Activated T-helper 9 cell treated with anti-CD3 and anti-CD28 coated beads, Interleukin-2, amount 50 U/mL, for 16 hours (primary cell): ENCODE measurements around the gene NAPA.

Experiments
- DNase-seq: peaks from one replicate; pipeline ENCODE4 v3.0.0-alpha.2; 2020; ENCODE audit warnings: low read depth

The NAPA gene

DNA sequence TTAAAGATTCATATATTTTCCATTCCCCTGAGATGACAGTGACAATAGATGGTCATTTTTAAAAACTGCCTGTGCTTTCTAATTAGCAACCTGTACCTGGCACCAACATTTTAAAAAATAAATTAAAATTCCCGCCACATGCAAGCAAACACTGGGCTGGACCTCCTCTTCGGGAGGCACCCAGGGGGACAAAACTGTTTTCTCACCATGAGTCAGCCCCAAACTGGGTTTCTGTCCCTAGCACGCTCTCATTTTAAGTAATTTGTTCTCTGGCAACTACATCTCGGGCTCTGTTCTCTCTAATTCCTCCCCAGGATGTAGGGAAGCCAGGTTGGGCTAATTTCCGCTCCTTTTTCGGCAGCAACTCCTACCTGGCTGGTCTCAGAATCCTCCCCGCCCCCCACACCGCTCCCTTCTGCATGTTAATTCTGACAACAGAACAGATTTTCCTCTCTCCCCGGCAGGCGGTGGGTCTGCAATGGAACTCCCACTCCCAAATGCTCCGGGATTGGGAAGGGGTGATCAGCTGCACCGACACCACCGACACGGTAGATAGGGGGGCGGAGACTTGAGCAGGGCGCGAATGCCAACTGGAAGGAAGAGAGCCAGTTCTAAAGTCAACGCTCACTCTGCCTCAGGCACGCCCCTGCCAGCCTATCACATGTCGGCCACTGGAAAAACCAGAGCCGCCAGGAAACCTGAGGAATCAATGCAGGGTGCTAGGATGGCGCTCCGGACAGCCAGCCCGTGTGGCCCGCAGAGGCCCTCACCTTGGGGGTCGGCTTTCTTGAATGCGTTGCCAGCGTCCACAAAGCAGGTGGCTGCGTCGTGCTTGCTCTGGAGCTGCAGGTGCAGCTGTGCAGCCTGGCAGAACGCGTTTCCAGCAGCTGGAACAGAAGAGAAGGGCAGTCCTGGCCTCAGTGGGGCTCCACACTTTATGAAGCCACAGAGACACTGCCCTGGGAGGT is 14.7 kb downstream of the NAPA start:
- no peak for DNase-seq

DNA sequence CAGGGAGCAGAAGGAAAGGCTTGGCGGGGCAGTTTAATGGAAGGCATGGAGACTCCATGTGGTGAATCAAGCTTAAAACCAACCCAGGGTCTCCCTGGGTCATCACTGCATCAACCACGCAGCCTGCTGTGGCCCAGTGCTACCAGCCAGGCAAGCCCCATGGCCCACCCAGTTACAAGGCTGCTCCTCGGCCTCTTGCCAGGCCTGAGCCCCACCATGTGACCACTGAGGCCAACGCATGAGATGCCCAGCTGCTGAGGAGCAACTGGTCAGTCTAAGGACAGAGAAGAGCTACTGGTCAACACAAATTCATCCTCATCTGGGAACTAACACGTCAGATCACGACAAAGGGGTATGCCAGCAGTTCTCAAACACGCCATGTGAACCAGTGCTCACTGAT is 15.5 kb downstream of the NAPA start:
- no peak for DNase-seq

DNA sequence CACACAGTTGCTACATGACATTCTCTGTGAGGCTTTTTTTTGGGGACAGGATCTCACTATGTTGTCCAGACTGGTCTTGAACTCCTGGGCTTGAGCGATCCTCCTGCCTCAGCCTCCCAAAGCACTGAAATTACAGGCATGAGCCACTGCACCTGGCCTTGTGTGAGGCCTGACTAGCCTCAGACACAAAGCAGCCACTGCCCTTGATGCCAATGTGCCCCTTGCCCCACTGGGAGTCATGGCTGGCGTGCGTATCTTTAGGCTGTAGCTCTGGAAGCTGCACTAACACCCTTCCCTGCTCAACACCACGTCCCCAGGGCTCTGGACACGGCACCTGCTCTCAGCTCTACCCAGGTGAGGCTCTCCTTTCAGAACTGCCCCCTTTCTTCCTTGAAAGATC is 16.3 kb downstream of the NAPA start:
- no peak for DNase-seq

DNA sequence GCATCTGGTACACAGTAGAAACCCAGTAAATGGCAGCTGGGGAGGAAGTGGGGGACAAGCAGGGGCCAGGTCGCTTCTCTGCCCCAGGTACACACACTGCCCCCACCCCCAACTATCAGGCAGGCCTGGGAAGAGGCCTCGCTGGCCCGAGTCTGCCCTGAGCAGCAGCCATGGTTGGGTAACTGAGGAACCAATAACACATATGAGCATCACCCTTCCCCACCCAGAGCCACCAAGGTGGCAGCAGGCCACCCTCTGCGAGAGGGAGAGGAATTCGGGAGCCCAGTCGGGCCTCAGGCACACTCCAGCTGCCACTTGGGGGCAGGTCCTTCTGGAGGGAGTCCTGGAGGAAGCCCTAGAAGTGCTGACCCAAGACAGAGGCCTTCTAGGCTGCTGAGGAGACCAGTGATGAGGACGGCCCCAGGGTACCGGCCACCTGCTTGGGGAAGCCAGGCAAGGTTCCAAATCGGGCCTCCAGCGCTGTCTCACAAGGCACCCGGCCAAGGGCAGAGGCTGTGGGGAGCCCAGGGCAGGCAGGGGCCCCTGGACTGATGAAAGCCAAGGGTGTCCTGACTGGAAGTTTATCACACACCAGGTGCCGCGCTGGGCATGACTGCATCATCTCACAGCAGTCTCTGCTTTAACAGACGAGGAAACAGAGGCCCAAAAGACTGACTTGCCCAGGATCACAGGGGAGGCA is 16.9 kb downstream of the NAPA start:
- no peak for DNase-seq

DNA sequence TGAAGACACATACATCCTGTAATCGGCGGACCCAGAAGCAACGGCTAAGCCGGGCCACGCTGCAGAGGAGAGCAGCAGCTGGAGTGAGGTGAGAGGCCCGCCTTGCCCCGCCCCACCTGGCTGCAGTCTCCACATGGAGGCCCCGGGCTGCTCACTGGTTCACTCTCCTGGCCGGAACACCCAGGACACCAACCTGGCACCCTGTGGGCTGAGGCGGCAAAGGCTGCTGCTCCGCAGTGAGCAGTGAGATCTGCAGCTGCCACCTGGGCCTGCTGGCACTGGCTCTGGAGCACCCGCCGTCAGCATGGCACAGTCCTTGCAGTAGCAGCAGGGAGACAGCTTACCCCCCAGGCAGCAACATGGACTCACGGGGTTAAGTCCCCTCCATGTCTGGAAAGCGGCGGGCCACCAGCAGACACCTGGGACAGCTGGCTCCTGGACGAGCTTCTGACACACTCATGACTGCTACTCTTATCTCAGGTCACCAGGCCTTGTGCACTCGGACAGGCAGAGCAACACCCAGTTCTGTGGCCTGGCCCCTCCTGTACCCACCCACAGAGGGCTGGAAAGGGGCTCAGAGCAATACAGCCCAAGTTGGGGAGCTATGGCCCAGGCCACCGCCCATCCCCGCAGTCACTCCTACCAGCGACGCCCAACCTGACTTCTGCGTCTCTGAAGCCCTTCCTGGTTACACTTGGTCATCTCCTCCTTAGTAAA is 17.7 kb downstream of the NAPA start:
- no peak for DNase-seq

DNA sequence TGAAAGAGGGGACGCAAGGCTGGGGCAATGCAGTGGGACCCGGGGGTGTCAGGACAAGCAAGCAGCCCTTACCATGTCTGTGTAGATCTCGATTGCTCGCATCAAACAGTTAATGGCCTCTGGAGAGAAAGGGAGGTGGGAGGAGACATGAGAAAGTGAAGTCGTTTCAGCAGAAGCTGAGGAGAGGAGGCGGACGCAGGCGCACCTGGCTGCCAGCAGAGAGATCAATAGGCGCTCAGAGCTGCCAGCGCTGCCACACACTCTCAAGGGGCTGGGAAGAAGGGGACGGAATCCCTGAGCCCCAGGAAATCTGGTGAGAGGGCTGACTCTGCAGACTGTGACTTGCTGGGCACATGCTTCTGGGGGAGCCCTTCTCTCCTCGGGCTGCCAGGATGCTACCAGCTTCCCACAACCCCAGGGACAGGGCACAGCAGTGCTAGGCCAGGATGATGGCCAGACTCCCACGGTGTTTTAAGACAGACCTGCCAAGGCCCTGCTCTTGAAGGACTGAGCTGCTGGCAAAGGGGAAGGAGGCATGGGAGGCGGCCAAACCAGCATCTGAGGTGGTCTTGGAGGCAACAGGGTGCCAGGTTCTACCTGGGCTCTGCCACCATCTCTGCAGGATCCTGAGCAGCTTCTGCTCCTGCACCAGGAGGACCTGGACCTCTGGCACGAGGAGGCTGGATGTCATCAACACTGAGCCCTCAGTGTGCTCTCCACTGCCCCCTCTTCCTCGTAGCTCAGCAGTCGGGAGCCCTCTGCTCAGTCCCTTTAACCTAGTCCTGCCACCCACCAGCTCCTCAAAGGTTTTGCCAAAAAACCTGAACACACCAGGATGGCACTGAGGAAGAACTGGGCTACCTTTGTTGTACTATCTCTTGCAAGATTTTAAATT is 19.1 kb downstream of the NAPA start:
- no peak for DNase-seq

DNA sequence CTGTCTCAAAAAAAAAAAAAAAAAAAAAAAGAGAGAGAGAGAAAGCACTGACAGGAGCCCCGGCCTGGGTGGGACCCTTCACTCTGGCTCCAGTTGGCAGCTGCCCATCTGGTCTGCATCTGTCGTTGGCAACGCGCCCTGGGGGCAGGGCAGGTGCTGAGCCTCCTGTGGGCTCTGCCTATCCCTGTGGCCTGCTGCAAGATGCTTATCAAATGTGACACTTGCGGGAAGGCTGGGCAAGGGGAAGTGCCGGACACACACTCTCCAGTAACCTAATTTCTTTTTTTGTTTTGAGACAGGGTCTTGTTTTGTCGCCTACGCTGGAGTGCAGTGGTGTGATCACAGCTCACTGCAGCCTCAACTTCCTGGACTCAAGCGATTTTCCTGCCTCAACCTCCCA is 20.1 kb downstream of the NAPA start:
- DNase-seq, result no peak

DNA sequence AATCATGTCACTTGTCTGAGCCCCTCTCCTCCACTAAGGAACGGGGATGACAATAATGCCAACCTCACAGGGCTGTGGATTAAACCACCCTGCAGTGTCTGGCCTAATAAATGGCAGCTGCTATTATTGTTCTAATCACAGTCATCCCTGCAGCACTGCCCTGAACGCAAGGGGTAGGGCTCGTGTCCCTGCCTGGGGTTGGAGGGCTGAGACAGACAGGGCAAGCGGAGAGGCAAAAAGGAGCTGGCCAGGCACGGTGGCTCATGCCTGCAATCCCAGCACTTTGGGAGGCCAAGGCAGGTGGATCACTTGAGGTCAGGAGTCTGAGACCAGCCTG is 20.7 kb downstream of the NAPA start:
- no peak for DNase-seq

DNA sequence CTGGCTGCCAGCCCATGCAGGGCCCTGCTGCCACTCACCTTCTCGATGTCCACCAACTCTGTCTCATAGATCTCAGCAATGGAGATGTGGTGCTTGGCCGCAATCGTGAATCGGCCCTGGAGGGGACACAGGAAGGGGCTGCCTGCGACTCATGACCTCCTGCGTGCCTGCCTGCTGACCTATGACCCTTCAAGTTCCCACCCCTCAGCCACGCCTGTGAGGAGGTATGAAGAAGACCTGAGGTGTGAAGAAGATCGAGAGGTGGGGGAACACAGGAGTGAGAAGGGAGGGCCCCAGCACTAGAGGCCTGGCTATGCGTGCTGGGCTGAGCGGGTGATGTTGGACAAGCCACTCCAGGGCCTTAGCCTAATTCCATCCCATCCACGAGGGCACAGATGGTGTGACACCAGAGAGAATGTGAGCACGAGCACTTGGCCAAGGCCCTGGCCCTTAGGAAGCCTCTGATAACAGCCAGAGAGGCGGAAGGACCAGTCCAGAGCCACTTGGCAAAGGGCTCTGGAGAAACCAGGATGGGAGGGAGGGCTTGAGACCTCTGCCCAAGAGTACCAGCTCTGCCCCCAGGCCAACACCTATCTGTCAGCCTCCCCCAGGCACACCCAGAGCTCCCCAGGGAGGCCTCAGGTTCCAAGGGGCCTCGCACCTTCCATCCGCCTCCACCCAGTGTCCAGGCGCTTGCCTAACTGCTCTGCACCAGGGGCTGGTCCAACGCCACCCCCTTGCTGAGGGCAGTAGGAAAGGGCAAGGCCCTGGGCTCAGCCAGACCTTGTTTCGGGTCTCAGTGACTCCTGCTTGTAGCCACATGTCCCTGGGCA is 21.3 kb downstream of the NAPA start:
- no peak for DNase-seq

DNA sequence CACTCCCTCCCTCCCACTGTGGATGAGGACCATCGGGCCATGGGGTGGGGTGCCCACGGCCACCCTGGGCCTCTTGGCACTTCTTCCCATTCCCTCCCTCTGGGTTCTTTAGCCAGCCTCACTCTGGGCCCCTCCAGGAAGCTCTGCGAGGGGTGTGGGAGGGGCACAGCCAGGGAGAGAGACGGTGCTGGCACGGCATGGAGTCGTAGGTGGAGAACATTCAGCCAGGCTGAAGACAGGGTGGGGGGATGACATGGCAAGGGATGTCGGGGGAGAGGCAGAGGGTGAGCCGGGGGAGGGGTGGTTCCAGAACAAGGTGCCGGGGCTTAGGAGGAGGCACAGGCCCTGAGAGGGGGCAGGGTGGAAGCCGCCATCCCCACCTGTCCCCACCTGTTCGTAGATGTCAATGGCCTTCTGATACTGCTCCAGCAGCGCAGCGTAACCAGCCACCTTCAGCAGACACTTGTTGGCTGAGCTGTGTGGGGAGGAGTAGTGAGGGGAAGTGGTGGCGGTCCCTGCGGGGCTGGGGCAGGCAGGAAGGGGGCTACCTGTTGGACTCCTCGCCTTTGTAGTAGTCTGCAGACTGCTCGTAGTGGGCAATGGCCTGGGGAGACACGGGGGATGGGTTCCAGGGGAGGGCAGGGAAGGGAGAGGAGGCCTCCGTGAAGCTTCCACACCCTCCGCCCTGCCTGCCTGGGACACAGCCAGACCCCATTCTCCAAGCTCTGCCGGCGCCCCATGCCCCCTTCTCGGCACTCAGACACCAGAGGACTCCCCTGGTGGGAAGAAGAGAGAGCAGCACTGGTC is 22.1 kb downstream of the NAPA start:
- no peak for DNase-seq

DNA sequence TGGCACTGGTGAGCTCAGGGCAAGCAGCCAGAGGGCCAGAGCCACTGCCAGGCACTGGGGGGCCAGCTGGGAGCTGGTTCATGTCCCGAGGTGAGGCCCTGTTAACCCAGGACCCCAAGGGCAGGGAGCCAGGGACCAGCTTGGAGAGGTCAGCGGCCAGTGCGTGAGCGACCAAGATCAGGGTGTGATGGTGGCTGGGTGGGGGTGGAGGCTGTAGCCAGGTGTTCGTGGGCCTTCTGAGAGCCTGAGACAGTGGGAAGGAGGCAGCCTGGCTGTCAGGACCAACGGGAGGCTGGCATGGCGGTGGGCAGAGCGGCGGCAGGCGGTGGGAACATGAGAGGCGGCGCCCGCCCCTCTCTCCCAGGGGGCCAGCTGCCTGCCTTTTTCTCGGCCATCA is 22.7 kb downstream of the NAPA start:
- no peak for DNase-seq

DNA sequence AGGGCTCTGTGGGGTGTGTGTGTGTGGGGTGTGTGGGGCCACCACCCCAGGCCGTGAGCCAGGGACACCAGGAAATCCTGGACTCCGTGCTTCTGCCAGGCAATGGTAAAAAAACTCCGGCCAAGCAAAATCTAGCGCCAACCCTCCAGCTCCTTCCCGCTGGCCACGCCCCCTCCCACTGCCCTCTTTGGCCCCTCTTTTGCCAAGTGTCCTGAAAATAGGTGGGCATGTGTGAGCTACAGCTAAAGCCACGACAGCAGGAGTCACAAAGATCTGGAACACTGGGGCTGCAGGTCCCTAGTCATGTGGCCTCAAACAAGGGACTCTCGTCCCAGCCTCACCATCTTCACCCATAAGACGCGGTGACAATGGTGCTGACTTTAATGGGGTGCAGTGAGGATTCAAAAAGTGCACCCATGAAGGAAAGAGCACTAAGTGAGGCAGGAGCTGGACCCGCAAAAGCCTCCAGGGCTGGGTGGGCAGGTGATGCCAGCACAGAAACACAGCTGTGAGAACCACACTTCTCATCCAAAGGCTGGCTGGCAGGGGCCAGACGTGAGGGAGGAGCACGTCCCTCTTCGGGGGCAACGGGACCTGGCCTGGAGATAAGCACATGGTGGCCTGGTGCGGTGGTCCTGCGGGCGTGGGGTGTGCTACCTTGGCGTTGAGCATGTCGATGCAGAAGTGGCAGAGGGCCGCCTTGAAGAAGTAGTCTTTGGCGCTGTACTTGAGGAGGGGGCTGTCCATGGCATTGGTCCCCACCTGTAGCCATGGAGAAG is 23.3 kb downstream of the NAPA start:
- no peak for DNase-seq

DNA sequence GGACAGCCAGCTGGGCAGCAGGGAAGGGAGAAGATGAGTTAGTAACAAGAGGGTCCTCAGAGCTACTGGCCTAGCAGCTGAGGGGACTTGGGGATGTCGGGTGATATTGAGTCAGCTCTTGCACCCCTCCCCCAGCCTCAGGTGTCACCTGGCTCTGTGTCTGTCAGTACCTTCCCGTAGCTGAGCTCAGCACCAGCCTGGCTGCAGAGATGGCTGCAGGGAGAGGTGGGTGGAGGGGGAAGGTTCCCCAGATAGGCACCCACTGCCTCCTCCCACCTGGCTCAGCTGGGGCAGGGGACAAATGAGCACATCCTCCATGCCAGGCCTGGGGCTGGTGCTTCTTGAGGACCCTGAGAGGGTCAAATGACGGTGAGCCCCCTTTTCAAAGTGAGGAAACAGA is 24.0 kb downstream of the NAPA start:
- DNase-seq, result no peak

DNA sequence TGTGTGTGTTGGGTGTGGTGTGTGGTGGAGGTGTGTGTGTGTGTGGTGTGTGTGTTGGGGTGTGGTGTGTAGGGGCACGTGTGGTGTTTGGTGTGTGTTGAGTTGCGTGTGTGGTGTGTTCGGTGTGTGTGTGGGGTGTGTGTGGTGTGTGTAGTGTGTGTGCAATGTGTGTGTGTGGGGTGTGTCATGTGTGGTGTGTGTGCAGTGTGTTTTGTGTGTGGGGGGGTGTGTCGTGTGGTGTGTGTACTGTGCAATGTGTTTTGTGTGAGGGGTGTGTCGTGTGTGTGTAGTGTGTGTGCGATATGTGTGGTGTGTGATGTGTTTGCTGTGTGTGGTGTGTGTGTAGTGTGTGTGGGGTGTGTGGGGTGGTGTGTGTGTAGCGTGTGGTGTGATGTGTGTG is 24.8 kb downstream of the NAPA start:
- DNase-seq, result no peak

DNA sequence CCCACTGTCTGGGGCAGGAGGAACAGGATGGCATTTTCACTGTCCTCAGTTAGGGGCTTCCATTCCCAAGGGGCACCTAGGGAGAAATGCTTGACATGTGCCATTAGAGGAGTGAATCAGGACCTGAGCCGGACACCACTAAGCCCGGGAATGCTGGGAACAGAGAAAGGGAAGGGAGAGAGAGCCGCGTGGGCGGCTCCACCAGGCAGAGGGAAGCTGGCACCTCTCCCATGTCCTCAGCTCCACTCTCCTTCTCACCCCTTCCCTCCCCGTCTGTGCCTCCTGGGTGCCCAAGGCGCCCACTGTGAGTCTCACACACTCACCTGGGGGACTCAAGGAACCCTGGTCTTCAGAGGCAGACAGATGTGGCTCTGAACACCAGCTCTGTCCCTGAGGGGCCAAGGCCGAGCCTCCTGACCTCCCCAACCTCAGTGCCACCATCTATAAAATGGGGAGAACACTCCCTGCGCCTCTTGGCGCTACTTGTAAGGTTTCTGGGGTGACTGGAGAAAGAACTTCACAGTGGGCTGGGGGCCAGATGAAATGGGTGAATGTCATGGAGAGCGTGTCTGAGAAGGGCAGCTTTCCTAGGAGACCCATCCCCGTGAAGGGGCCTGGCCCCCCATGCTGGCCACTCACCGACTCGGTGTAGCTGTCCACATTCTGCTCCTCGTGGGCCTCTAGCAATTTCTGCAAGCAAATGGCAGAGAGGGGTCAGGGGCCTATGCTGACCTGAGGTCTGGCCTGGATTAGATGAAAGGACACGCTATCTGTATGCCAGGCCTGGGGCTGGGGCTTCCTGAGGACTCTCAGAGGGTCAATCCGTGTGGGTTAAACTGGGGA is 25.6 kb downstream of the NAPA start:
- no peak for DNase-seq

DNA sequence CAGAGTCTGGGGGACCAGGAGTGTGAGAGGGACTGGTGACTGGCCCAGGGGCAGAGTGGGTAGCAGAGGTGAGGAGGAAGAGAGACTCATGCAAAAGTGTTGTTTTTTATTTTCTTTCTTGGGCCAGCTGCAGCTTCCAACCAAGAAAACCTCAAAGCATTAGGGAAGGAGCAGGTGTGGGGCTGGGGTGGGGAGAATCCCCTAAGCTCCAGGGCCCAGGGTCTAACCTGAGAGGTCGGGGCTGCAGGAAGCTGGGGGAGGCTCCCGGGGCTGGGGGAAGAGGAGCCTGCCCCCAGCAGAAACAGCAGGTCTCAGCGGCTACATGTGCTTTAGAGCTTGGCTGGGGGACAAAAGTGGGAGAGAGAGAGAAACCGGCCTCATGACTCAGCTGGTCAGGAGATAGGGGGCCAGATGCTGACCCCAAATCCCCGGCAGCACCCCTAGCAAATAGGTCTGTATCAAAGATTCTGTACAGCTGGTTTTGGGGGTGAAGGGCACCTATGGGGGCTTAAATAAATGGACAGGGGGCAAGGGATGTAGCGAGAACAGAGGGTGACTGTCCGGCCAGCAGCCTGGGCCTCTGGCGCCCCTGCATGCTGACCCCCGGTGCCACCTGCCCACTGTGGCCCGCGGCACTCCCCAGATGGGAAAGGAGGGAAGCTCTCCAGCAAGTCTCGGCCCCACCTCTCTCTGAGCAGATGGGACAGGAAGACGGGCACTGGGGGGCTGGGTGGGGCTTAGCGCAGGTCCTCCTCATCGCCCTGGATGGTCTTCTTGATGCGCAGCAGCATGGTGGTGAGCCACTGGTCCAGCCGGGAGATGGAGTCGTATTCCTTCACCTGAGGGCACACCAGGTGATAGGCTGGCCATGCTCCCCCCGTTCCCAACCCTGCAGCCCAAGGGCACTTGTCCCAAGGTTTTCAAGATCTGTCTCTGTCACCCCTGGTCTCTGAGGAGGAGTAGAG is 27.0 kb downstream of the NAPA start:
- no peak for DNase-seq

DNA sequence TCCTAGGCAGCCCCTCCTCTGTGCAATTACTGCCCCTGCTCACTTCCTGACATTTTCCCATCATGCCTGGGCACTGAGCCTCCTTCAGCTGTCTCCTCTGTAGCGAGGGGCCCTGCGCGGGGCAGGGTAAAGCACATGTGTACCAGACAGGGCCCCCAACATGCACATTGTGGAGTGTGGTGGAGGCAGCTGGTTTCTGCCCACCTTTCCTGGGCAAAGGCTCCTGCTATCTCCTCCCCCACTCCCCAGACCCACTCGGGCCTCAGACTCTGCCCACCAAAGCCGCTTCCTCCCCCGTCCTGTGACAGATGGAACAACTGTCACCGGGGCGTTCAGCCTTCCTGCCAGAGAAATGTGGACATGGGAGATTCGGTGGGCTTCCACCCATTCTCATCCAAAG is 28.0 kb downstream of the NAPA start:
- DNase-seq, result no peak
